ENCODE measurements around the gene POLR3G. TPM values are rescaled to one million over a fixed set of nuclear protein-coding genes. Genes with fewer than 3 reads are reported as not detected.

Gene POLR3G
- total RNA-seq, 3 donors from 2014 or later (not counting 1 experiment from before 2014, with no cell fraction given): 0.40 to 1.4 (median 0.99) TPM

DNA sequence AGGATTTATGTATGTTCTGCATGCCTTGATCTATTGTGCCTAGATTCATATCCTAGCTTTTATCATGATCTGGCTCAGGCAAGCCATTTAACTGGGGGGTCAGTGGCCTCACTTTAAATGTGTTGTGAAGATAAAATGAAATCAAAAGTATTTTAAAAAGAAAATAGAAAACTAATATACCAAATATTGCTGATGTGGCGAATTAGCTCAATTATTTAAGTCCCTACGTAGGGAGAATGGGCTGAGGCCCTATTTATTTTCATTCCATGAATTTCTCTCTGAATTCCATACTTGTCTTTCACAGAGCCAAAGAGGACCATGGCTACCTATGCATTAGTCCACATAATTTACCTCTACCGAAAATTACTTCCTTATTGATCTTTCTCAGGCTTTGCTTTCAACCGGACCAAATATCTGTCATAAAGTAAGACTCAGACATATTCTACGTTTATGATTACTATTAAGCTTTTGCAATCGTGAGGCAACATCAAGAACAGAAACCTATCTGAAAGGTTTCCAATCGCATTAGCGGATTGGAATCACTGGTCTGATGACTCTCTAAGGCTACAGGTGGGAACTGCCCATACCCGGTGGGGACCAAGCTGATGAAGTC is 1.8 kb upstream of the POLR3G start:
- Mint-ChIP-seq H3K4me1 (peaks cover 38 to 50% of the 10 kb centered on the region in 2 donors), H3K4me3 (peak overlapping the region; percentile 98), H3K27me3 (ENCODE audit: low read depth in 2 of 2) (no peaks in the 10 kb centered on the region), H3K27ac (peak overlapping the region; percentile 87 to 93), H3K36me3 (peaks cover 8% of the 10 kb centered on the region), H3K9me3 (no peaks in the 10 kb centered on the region)
- Histone ChIP-seq H3K36me3 (ENCODE audit: control insufficient read depth, insufficient read depth, low read length) (no peaks in the 10 kb centered on the region), H3K27ac (ENCODE audit: low read length) (no peak overlapping the region), H3K9me3 (ENCODE audit: control insufficient read depth, insufficient read depth, low read length) (no peaks in the 10 kb centered on the region), H3K27me3 (ENCODE audit: control insufficient read depth, insufficient read depth, low read length) (no peaks in the 10 kb centered on the region), H3K4me3 (ENCODE audit: low read length) (peak overlapping the region; percentile 92), H3K4me1 (ENCODE audit: control insufficient read depth, insufficient read depth, low read length) (peaks cover 15% of the 10 kb centered on the region)
- ATAC-seq (no peak), DNase-seq (peak in 1 of 2 donors; percentile 18)
- TF ChIP-seq CTCF (IDR thresholded peaks at IDR 0.05): no peak
- 51% methylated on average over 9 of the region's 9 CpGs for WGBS (ENCODE audit: insufficient coverage)
- intact Hi-C loops (cut with micrococcal nuclease): no loop called here

DNA sequence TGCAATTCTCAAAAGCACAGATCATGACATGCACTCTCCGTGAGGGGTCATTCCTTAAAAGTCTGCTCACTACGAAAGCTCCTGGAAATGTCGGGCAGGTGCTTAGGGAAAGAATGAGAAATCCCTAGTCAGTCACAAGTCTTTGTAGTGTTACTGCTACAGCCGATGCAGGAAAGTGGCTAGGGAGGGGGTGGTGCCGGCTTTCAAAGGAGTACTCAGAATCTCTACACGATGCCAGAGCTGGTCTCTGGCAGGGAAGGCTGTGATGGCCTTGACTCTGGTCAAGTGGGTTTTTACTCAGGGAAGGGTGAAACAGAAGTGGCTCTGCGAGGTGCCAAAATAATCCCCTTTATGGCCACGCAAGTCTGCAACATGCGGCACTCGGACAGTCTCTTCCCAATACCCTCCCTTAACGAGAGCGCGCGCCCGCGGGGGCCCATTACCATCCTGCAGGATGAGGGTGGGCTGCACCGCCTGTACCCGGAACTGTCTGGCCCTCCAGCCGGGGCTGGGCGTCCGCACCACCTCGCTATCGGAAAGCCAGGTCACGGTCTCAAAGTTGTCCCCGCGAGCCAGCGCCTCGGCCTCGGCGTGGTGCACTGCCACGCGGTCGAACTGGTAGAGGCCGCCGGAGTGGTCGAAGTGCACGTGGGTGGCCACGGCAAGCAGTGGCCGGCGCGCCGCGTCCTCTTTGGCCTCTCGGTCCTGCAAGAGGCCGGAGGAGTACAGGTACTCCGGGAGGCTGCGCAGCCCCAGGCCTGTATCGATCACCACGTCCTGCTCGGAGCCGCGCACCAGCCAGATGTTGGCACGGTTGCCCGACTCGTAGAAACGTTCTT is 1.0 kb upstream of the POLR3G start:
- intact Hi-C loops (cut with micrococcal nuclease): loop anchor here (1.0 kb wide), 2 partner anchors 55 to 64 kb away; partner anchors contain the start of gene CETN3
- Mint-ChIP-seq H3K4me1 (peaks cover 38 to 45% of the 10 kb centered on the region in 2 donors), H3K36me3 (peaks cover under 1% of the 10 kb centered on the region), H3K4me3 (peak overlapping the region; percentile 98), H3K27ac (peak overlapping the region; percentile 87 to 93), H3K27me3 (ENCODE audit: low read depth in 2 of 2) (no peaks in the 10 kb centered on the region), H3K9me3 (no peaks in the 10 kb centered on the region)
- Histone ChIP-seq H3K36me3 (ENCODE audit: control insufficient read depth, insufficient read depth, low read length) (no peaks in the 10 kb centered on the region), H3K27me3 (ENCODE audit: control insufficient read depth, insufficient read depth, low read length) (no peaks in the 10 kb centered on the region), H3K4me1 (ENCODE audit: control insufficient read depth, insufficient read depth, low read length) (peaks cover 15% of the 10 kb centered on the region), H3K27ac (ENCODE audit: low read length) (peak overlapping the region; percentile 65), H3K9me3 (ENCODE audit: control insufficient read depth, insufficient read depth, low read length) (no peaks in the 10 kb centered on the region), H3K4me3 (ENCODE audit: low read length) (peak overlapping the region; percentile 92)
- no peak for TF ChIP-seq CTCF (IDR thresholded peaks at IDR 0.05)
- DNase-seq (peak in 1 of 2 donors; percentile 30), ATAC-seq (peak in 2 of 3 donors; percentile 3 to 9)
- under 1% methylated on average over 56 of the region's 56 CpGs for WGBS (ENCODE audit: insufficient coverage)

DNA sequence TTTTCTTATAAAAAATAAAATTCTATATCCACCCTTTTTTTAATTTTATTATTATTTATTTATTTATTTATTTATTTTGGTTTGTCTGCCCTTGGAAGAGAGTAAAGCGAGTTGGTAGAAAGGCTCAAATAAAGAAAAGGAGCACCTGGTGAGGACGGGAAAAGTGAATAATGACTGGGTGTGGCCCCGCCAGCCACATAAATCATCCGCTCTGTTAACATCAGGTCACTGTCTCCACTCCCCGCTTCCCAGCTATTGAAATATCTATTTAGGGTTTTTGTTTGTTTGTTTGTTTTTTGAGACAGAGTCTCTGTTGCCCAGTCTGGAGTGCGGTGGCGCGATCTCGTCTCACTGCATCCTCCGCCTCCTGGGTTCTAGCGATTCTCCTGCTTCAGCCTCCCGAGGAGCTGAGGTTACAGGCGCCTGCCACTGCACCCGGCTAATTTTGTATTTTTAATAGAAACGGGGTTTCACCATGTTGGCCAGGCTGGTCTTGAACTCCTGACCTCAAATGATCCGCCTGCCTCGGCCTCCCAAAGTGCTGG is 844 bp downstream of the POLR3G start:
- Mint-ChIP-seq H3K27ac (no peak overlapping the region), H3K27me3 (ENCODE audit: low read depth in 2 of 2) (no peaks in the 10 kb centered on the region), H3K4me3 (peak overlapping the region; percentile 98), H3K4me1 (peaks cover 35% of the 10 kb centered on the region in 2 donors), H3K36me3 (no peaks in the 10 kb centered on the region), H3K9me3 (no peaks in the 10 kb centered on the region)
- H3K27me3 ChIP-seq (ENCODE audit: control insufficient read depth, insufficient read depth, low read length): no peaks in the 10 kb centered on the region
- DNase-seq (no peak), ATAC-seq (no peak)
- no peak overlapping the region for H3K4me3 ChIP-seq (ENCODE audit: low read length)
- intact Hi-C loops (cut with micrococcal nuclease): no loop called here
- peaks cover 15% of the 10 kb centered on the region for H3K4me1 ChIP-seq (ENCODE audit: control insufficient read depth, insufficient read depth, low read length)
- 95% methylated on average over 17 of the region's 17 CpGs for WGBS (ENCODE audit: insufficient coverage)
- H3K36me3 ChIP-seq (ENCODE audit: control insufficient read depth, insufficient read depth, low read length): no peaks in the 10 kb centered on the region
- no peaks in the 10 kb centered on the region for H3K9me3 ChIP-seq (ENCODE audit: control insufficient read depth, insufficient read depth, low read length)
- TF ChIP-seq CTCF (IDR thresholded peaks at IDR 0.05): no peak
- H3K27ac ChIP-seq (ENCODE audit: low read length): no peak overlapping the region
